Trophoblast cell (in vitro differentiated cells and primary cell): ENCODE results near the gene MCF2L2.
A peak's percentile ranks its signal among the peaks of the same experiment; 100 is the strongest.

ENCODE experiments used
- DNase-seq, 2 donors: peaks; one replicate each; pipeline ENCODE4 v3.0.0-alpha.2; 2016
- H2AFZ ChIP-seq: 2 replicates; pipeline ENCODE4 v1.6.1; 2013; ENCODE audit warnings: low read length, moderate library complexity, mild to moderate bottlenecking; ENCODE audit not compliant: insufficient read depth, poor library complexity
- H2AK5ac ChIP-seq: 2 replicates; pipeline ENCODE4 v1.6.1; 2013; ENCODE audit warnings: mild to moderate bottlenecking, low read length
- H2BK120ac ChIP-seq: 2 replicates; pipeline ENCODE4 v1.6.1; 2013; ENCODE audit warnings: low read length, mild to moderate bottlenecking, moderate library complexity; ENCODE audit not compliant: insufficient read depth, poor library complexity
- H2BK12ac ChIP-seq: 2 replicates; pipeline ENCODE4 v1.6.1; 2013; ENCODE audit warnings: mild to moderate bottlenecking, low read length, moderate library complexity
- H2BK5ac ChIP-seq: 2 replicates; pipeline ENCODE4 v1.6.1; 2013; ENCODE audit warnings: low read length, low read depth, moderate library complexity, mild to moderate bottlenecking; ENCODE audit not compliant: poor library complexity
- H3K14ac ChIP-seq: 2 replicates; pipeline ENCODE4 v1.6.1; 2013; ENCODE audit warnings: mild to moderate bottlenecking, low read length
- H3K18ac ChIP-seq: 2 replicates; pipeline ENCODE4 v1.6.1; 2013; ENCODE audit warnings: mild to moderate bottlenecking, low read length
- H3K23ac ChIP-seq: 2 replicates; pipeline ENCODE4 v1.6.1; 2013; ENCODE audit warnings: low read length
- H3K27ac ChIP-seq: 2 replicates; pipeline ENCODE4 v1.5.1; 2013; ENCODE audit warnings: low read depth, mild to moderate bottlenecking, inconsistent platforms, low read length, moderate library complexity
- H3K27me3 ChIP-seq: 2 replicates; pipeline ENCODE4 v1.6.1; 2013; ENCODE audit warnings: inconsistent platforms, mild to moderate bottlenecking, low read length, moderate library complexity; ENCODE audit not compliant: insufficient read depth
- H3K36me3 ChIP-seq, 2 experiments: 1 replicate in 1 of 2; 2 replicates in 1 of 2; pipeline ENCODE4 v1.6.1; 2013; ENCODE audit warnings: low read length in 2 of 2, mild to moderate bottlenecking in 2 of 2, moderate library complexity in 1 of 2; ENCODE audit not compliant: insufficient read depth in 2 of 2, control insufficient read depth in 1 of 2
- H3K4ac ChIP-seq: 2 replicates; pipeline ENCODE4 v1.6.1; 2013; ENCODE audit warnings: low read depth, mild to moderate bottlenecking, low read length, moderate library complexity
- H3K4me1 ChIP-seq, 2 experiments: 1 replicate in 1 of 2; 2 replicates in 1 of 2; pipeline ENCODE4 v1.6.1; 2013; ENCODE audit warnings: low read length in 2 of 2, mild to moderate bottlenecking in 2 of 2, moderate library complexity in 1 of 2; ENCODE audit not compliant: insufficient read depth in 2 of 2, control insufficient read depth in 1 of 2
- H3K4me2 ChIP-seq: 2 replicates; pipeline ENCODE4 v1.6.1; 2013; ENCODE audit warnings: inconsistent platforms, mild to moderate bottlenecking, low read length, moderate library complexity
- H3K4me3 ChIP-seq: 2 replicates; pipeline ENCODE4 v1.5.1; 2013; ENCODE audit warnings: mild to moderate bottlenecking, low read depth, low read length, inconsistent platforms
- H3K79me1 ChIP-seq: one replicate; pipeline ENCODE4 v1.6.1; 2013; ENCODE audit warnings: low read length
- H3K79me2 ChIP-seq: 2 replicates; pipeline ENCODE4 v1.6.1; 2013; ENCODE audit warnings: low read length, mild to moderate bottlenecking; ENCODE audit not compliant: control insufficient read depth, insufficient read depth, poor library complexity
- H3K9ac ChIP-seq: 2 replicates; pipeline ENCODE4 v1.6.1; 2013; ENCODE audit warnings: mild to moderate bottlenecking, low read length
- H3K9me3 ChIP-seq: 2 replicates; pipeline ENCODE4 v1.6.1; 2013; ENCODE audit warnings: low read depth, mild to moderate bottlenecking, control low read depth, inconsistent platforms, low read length; ENCODE audit not compliant: insufficient read depth
- H4K12ac ChIP-seq: 2 replicates; pipeline ENCODE4 v1.6.1; 2013; ENCODE audit warnings: low read depth, mild to moderate bottlenecking, low read length, moderate library complexity
- H4K8ac ChIP-seq: 2 replicates; pipeline ENCODE4 v1.6.1; 2013; ENCODE audit warnings: low read depth, mild to moderate bottlenecking, low read length, moderate library complexity
- H4K91ac ChIP-seq: one replicate; pipeline ENCODE4 v1.6.1; 2013; ENCODE audit warnings: low read depth, mild to moderate bottlenecking, low read length, moderate library complexity
- WGBS: extraction: QIAGEN DNeasy Blood & Tissue Kit; methylation state at CpG from one replicate; pipeline ENCODE4 v1.1.7; 2013; ENCODE audit warnings: missing lambda C conversion rate; ENCODE audit not compliant: insufficient read length, insufficient coverage; ENCODE audit errors: extremely low coverage; 5-methylcytosine and 5-hydroxymethylcytosine counted together

Gene MCF2L2

GRCh38 chr3:183153210-183153950, 275.0 kb downstream of the MCF2L2 start:
- Histone ChIP-seq H2BK12ac (no peak overlapping the region), H3K79me1 (no peaks in the 10 kb centered on the region), H3K14ac (no peak overlapping the region), H3K4me1 (no peaks in the 10 kb centered on the region), H4K8ac (no peak overlapping the region), H2BK5ac (no peak overlapping the region), H3K4me2 (no peak overlapping the region), H3K18ac (no peak overlapping the region), H3K9me3 (peaks cover 4% of the 10 kb centered on the region), H3K9ac (no peak overlapping the region), H3K23ac (no peak overlapping the region), H3K4ac (no peak overlapping the region), H3K79me2 (no peaks in the 10 kb centered on the region), H2AFZ (no peak overlapping the region), H2BK120ac (no peak overlapping the region), H4K12ac (no peak overlapping the region), H3K27me3 (no peaks in the 10 kb centered on the region), H3K27ac (no peak overlapping the region), H3K4me3 (no peak overlapping the region), H4K91ac (no peak overlapping the region), H2AK5ac (no peak overlapping the region), H3K36me3 (no peaks in the 10 kb centered on the region)
- DNase-seq, result no peak
- no CpG with 5 or more reads among the region's 14 CpGs for WGBS

GRCh38 chr3:183151821-183152351, 276.5 kb downstream of the MCF2L2 start:
- Histone ChIP-seq H3K79me1 (no peaks in the 10 kb centered on the region), H2AK5ac (no peak overlapping the region), H3K9ac (no peak overlapping the region), H3K27ac (no peak overlapping the region), H4K12ac (no peak overlapping the region), H3K4me3 (no peak overlapping the region), H2AFZ (no peak overlapping the region), H3K36me3 (no peaks in the 10 kb centered on the region), H3K4me1 (no peaks in the 10 kb centered on the region), H3K23ac (no peak overlapping the region), H3K4me2 (no peak overlapping the region), H3K18ac (no peak overlapping the region), H2BK5ac (no peak overlapping the region), H4K91ac (no peak overlapping the region), H3K14ac (no peak overlapping the region), H2BK120ac (no peak overlapping the region), H3K9me3 (peaks cover 4% of the 10 kb centered on the region), H4K8ac (no peak overlapping the region), H2BK12ac (no peak overlapping the region), H3K27me3 (no peaks in the 10 kb centered on the region), H3K79me2 (no peaks in the 10 kb centered on the region), H3K4ac (no peak overlapping the region)
- DNase-seq, result peak in 1 of 2 donors; percentile 16
- WGBS, result no CpG with 5 or more reads among the region's 6 CpGs

GRCh38 chr3:183151086-183151485, 277.3 kb downstream of the MCF2L2 start:
- no peak overlapping the region for H4K91ac ChIP-seq
- H3K27me3 ChIP-seq, result no peaks in the 10 kb centered on the region
- H3K79me1 ChIP-seq, result no peaks in the 10 kb centered on the region
- H4K8ac ChIP-seq, result no peak overlapping the region
- no peak overlapping the region for H2BK5ac ChIP-seq
- no peak overlapping the region for H4K12ac ChIP-seq
- no peak overlapping the region for H3K27ac ChIP-seq
- no peak for DNase-seq
- H3K9ac ChIP-seq, result no peak overlapping the region
- H3K36me3 ChIP-seq, result no peaks in the 10 kb centered on the region
- no peak overlapping the region for H2BK12ac ChIP-seq
- no peak overlapping the region for H3K4ac ChIP-seq
- H3K4me1 ChIP-seq, result no peaks in the 10 kb centered on the region
- WGBS, result no CpG with 5 or more reads among the region's 3 CpGs
- no peak overlapping the region for H2AK5ac ChIP-seq
- no peaks in the 10 kb centered on the region for H3K79me2 ChIP-seq
- H3K4me3 ChIP-seq, result no peak overlapping the region
- H3K18ac ChIP-seq, result no peak overlapping the region
- H3K4me2 ChIP-seq, result no peak overlapping the region
- no peak overlapping the region for H2BK120ac ChIP-seq
- no peak overlapping the region for H3K23ac ChIP-seq
- H3K9me3 ChIP-seq, result peaks cover 4% of the 10 kb centered on the region
- H2AFZ ChIP-seq, result no peak overlapping the region
- H3K14ac ChIP-seq, result no peak overlapping the region

- Histone ChIP-seq H3K4me2 (no peak overlapping the region), H2BK120ac (no peak overlapping the region), H4K91ac (no peak overlapping the region), H3K4me3 (no peak overlapping the region), H2BK5ac (no peak overlapping the region), H3K36me3 (no peaks in the 10 kb centered on the region), H3K9ac (peak overlapping the region; percentile 38), H3K4ac (no peak overlapping the region), H3K14ac (no peak overlapping the region), H3K18ac (no peak overlapping the region), H3K23ac (peak overlapping the region; percentile 61), H3K27me3 (no peaks in the 10 kb centered on the region), H3K4me1 (no peaks in the 10 kb centered on the region), H2AFZ (no peak overlapping the region), H2BK12ac (no peak overlapping the region), H3K79me1 (no peaks in the 10 kb centered on the region), H3K9me3 (peaks cover 4% of the 10 kb centered on the region), H2AK5ac (no peak overlapping the region), H4K8ac (no peak overlapping the region), H3K27ac (no peak overlapping the region), H3K79me2 (no peaks in the 10 kb centered on the region), H4K12ac (no peak overlapping the region)
- peak; percentile 18 to 48 for DNase-seq
- WGBS, result no CpG with 5 or more reads among the region's 5 CpGs
Measured at GRCh38 chr3:183149915-183150750, 278.3 kb downstream of the MCF2L2 start.
